Endothelial cell of umbilical vein (primary cell): Measurements from ENCODE around the gene DNAJB8. TPM values are rescaled to one million over a fixed set of nuclear protein-coding genes. Genes with fewer than 3 reads are reported as not detected.

Experiments
- BruUV-seq: library from RNA; stranded (reverse); fragments of 400-500 nt; replicated peaks from 2 replicates; lab custom pipeline; 2021; lab: Mats Ljungman, UMichigan
- CTCF ChIA-PET: fragments of 300-600, 350-600 bp; sonication (Branson Sonifier 250); formaldehyde crosslinking; loops from one replicate; lab custom pipeline; 2021; ENCODE audit warnings: antibody characterized with exemption, inconsistent platforms; lab: Charles Lee
- POLR2A ChIA-PET: fragments of 300-600, 350-600 bp; sonication (Branson Sonifier 250); formaldehyde crosslinking; loops from one replicate; lab custom pipeline; 2021; ENCODE audit warnings: antibody characterized with exemption, inconsistent platforms; lab: Charles Lee
- DNase-seq: peaks from one replicate; pipeline ENCODE4 v3.0.0-alpha.2; 2011; ENCODE audit warnings: low read depth, low spot score
- FAIRE-seq: peaks from 2 replicates; lab custom pipeline; 2011; peaks lifted over from hg19 to GRCh38; lab: Jason Lieb, UNC
- H2AFZ ChIP-seq: 2 replicates; pipeline ENCODE4 v1.6.0; 2012; ENCODE audit warnings: low read depth, low read length, control low read depth, inconsistent platforms
- H3K27ac ChIP-seq: 2 replicates; pipeline ENCODE4 v1.5.1; 2011; ENCODE audit warnings: low read depth, mild to moderate bottlenecking, control low read depth, low read length, moderate library complexity; ENCODE audit not compliant: insufficient read depth
- H3K27me3 ChIP-seq, 2 experiments: 2 replicates each; pipeline versions ENCODE4 v1.6.0 to v1.6.1; 2011; ENCODE audit warnings: low read length in 2 of 2, mixed read lengths in 1 of 2; ENCODE audit not compliant: control insufficient read depth in 2 of 2, insufficient read depth in 2 of 2
- H3K36me3 ChIP-seq, 2 experiments: 2 replicates in 1 of 2; 3 replicates in 1 of 2; pipeline ENCODE4 v1.5.1; 2011; ENCODE audit warnings: low read length in 2 of 2, mild to moderate bottlenecking in 1 of 2, moderate library complexity in 1 of 2; ENCODE audit not compliant: control insufficient read depth in 2 of 2, insufficient read depth in 2 of 2; ENCODE audit errors: extremely low read depth in 1 of 2
- H3K4me1 ChIP-seq: 3 replicates; pipeline ENCODE4 v1.5.1; 2011; ENCODE audit warnings: mild to moderate bottlenecking, low read length; ENCODE audit not compliant: control insufficient read depth, insufficient read depth; ENCODE audit errors: extremely low read depth
- H3K4me2 ChIP-seq: 2 replicates; pipeline ENCODE4 v1.6.1; 2011; ENCODE audit warnings: low read length, control low read depth, mixed read lengths; ENCODE audit not compliant: insufficient read depth
- H3K4me3 ChIP-seq, 3 experiments: fragments of 200-600 bp in 1 of 3; sonication (generic), shearing (Covaris generic) in 1 of 3; replicated peaks in 1 of 3; 2 replicates each; pipeline ENCODE4 v1.5.1; 2011 to 2016; ENCODE audit warnings: control low read depth in 3 of 3, low read length in 3 of 3, mild to moderate bottlenecking in 2 of 3, inconsistent platforms in 1 of 3, low read depth in 1 of 3, moderate library complexity in 1 of 3; ENCODE audit not compliant: insufficient read depth in 1 of 3
- H3K79me2 ChIP-seq: 2 replicates; pipeline ENCODE4 v1.6.0; 2012; ENCODE audit warnings: low read length, inconsistent platforms; ENCODE audit not compliant: control insufficient read depth, insufficient read depth
- H3K9ac ChIP-seq: replicated peaks from 2 replicates; pipeline ENCODE3; 2011; ENCODE audit warnings: low read length, control low read depth; ENCODE audit not compliant: insufficient read depth; ENCODE audit errors: extremely low read depth
- H3K9me1 ChIP-seq: replicated peaks from 3 replicates; pipeline ENCODE4 v1.6.0; 2011; ENCODE audit warnings: mild to moderate bottlenecking, low read length; ENCODE audit not compliant: control insufficient read depth, insufficient read depth; ENCODE audit errors: extremely low read depth
- H3K9me3 ChIP-seq: replicated peaks from 2 replicates; pipeline ENCODE4 v1.5.1; 2012; ENCODE audit warnings: low read length, inconsistent platforms; ENCODE audit not compliant: control insufficient read depth, insufficient read depth
- H4K20me1 ChIP-seq: replicated peaks from 2 replicates; pipeline ENCODE3; 2011; ENCODE audit warnings: mild to moderate bottlenecking, low read length; ENCODE audit not compliant: control insufficient read depth, insufficient read depth; ENCODE audit errors: extremely low read depth
- CTCF ChIP-seq, 2 donors: IDR thresholded peaks; 1 replicate in 1 of 2; 2 replicates in 1 of 2; pipeline ENCODE4 v1.5.1; 2011; ENCODE audit warnings: low read length in 2 of 2, mild to moderate bottlenecking in 2 of 2, moderate library complexity in 2 of 2, control low read depth in 1 of 2, inconsistent platforms in 1 of 2, low read depth in 1 of 2; ENCODE audit not compliant: insufficient read depth in 1 of 2; ENCODE audit errors: extremely low read depth in 1 of 2
- FOS ChIP-seq: IDR thresholded peaks from 2 replicates; pipeline ENCODE4 v1.6.1; 2011; ENCODE audit warnings: mild to moderate bottlenecking, low read length, moderate library complexity, borderline replicate concordance; ENCODE audit not compliant: insufficient read depth
- JUN ChIP-seq: IDR thresholded peaks from 2 replicates; pipeline ENCODE4 v1.6.1; 2011; ENCODE audit warnings: borderline replicate concordance, low read depth; ENCODE audit not compliant: insufficient read length, insufficient read depth
- MAX ChIP-seq: IDR thresholded peaks from 2 replicates; pipeline ENCODE4 v1.6.1; 2011; ENCODE audit not compliant: insufficient read depth, insufficient read length
- MYC ChIP-seq: IDR thresholded peaks from one replicate; pipeline ENCODE4 v1.6.1; 2011; ENCODE audit warnings: mild to moderate bottlenecking, low read depth, low read length
- POLR2A ChIP-seq: IDR thresholded peaks from 2 replicates; pipeline ENCODE4 v1.6.1; 2012; ENCODE audit warnings: low read depth, mild to moderate bottlenecking, control low read depth, low read length
- POLR2AphosphoS5 ChIP-seq: IDR thresholded peaks from 2 replicates; pipeline ENCODE4 v1.6.1; 2012; ENCODE audit warnings: low read depth, mild to moderate bottlenecking, control low read depth, low read length, moderate library complexity; ENCODE audit not compliant: insufficient read depth
- dilution Hi-C: fragments of 300-500 bp; cut with MboI; formaldehyde crosslinking; loops from one replicate; pipeline ENCODE4 v1.15.0; 2019; ENCODE audit warnings: low sequenced_read_pairs; ENCODE audit not compliant: extremely low pct_ligation_motif_present
- intact Hi-C: fragments of 100-400 bp; cut with micrococcal nuclease; formaldehyde crosslinking; loops from one replicate; pipeline ENCODE4 v1.10.0; 2022
- polyA plus RNA-seq, 4 experiments: library from polyadenylated mRNA; depleted of rRNA in 3 of 4; stranded (reverse) in 3 of 4; unstranded in 1 of 4; fragments of >200 nt; gene quantifications; 2 replicates each; pipeline versions ENCODE4 v1.2.1 to v1.2.3, GENCODE V29; 2011 to 2012; ENCODE audit warnings: missing spikeins in 1 of 4
- total RNA-seq: library from RNA; stranded (reverse); gene quantifications from 2 replicates; pipeline ENCODE4 v1.2.3, GENCODE V29; 2021

DNAJB8 gene
- total and polyA plus RNA-seq, 2 donors (not counting 3 experiments of a cell fraction or from before 2014, with no cell fraction given) = not detected

- Histone ChIP-seq H3K9ac (peak overlapping the region; percentile 94), H3K36me3 (peaks cover 0 to 6% of the 10 kb centered on the region in 2 experiments), H3K4me1 (peaks cover 19% of the 10 kb centered on the region), H3K4me2 (peak overlapping the region; percentile 76), H3K79me2 (peaks cover 99% of the 10 kb centered on the region), H3K9me3 (no peaks in the 10 kb centered on the region), H2AFZ (no peak overlapping the region), H3K4me3 (peak overlapping the region; percentile 77 to 95 (median 83)), H3K27me3 (no peaks in the 10 kb centered on the region), H3K9me1 (no peaks in the 10 kb centered on the region), H3K27ac (peak overlapping the region; percentile 97), H4K20me1 (no peaks in the 10 kb centered on the region)
- DNase-seq (no peak), FAIRE-seq (no peak)
- intact Hi-C loops = loop anchor here (1.0 kb wide), 1 partner anchor 8 kb away; no protein-coding TSS in a partner anchor
- POLR2A ChIA-PET = no interaction called here
- dilution Hi-C loops = no loop called here
- CTCF ChIA-PET = interaction anchor here (0.8 to 2.5 kb wide), 15 partner anchors 8 to 118 kb away, joined by 3 to 23 read pairs (median 6); no protein-coding TSS in a partner anchor
- TF ChIP-seq MYC = no peak
- BruUV-seq = TSS peak; percentile 25
Observed at GRCh38 chr3:128489674-128489926, 22.9 kb upstream of the DNAJB8 start.

- Histone ChIP-seq H3K27me3 (no peaks in the 10 kb centered on the region), H3K9me1 (no peaks in the 10 kb centered on the region), H3K4me2 (peak overlapping the region; percentile 76), H3K4me1 (peaks cover 21% of the 10 kb centered on the region), H2AFZ (peak overlapping the region; percentile 38), H3K36me3 (peaks cover 0 to 7% of the 10 kb centered on the region in 2 experiments), H3K79me2 (peaks cover 98% of the 10 kb centered on the region), H3K9me3 (no peaks in the 10 kb centered on the region), H3K27ac (peak overlapping the region; percentile 97), H3K9ac (peak overlapping the region; percentile 94), H3K4me3 (peak overlapping the region; percentile 77 to 95 (median 83)), H4K20me1 (no peaks in the 10 kb centered on the region)
- ChIA-PET CTCF (interaction anchor here (0.8 to 2.5 kb wide), 15 partner anchors 8 to 119 kb away, joined by 3 to 23 read pairs (median 6); no protein-coding TSS in a partner anchor), POLR2A (no interaction called here)
- dilution Hi-C loops = no loop called here
- no TSS peak for BruUV-seq
- intact Hi-C loops = loop anchor here (1.0 kb wide), 1 partner anchor 8 kb away; no protein-coding TSS in a partner anchor
- FAIRE-seq = peak; percentile 68
- no peak for TF ChIP-seq FOS
- no peak for TF ChIP-seq POLR2A
- TF ChIP-seq POLR2AphosphoS5 = no peak
- no peak for TF ChIP-seq MAX
- TF ChIP-seq JUN = no peak
- TF ChIP-seq MYC = no peak
- TF ChIP-seq CTCF (IDR thresholded peaks at IDR 0.05; ENCODE audit: extremely low read depth in 1 of 2, insufficient read depth in 1 of 2, low read depth in 1 of 2, low read length in 2 of 2) = no peak
- peak; percentile 79 for DNase-seq
Observed at GRCh38 chr3:128488991-128489673, 22.4 kb upstream of the DNAJB8 start.
